AG04450 (cell line): Measurements from ENCODE around the gene PNPLA1. TPM values are rescaled to one million over a fixed set of nuclear protein-coding genes. Genes with fewer than 3 reads are reported as not detected.

Experiments used
- CTCF ChIA-PET: fragments of 300-600, 350-600 bp; formaldehyde crosslinking; extraction: SDS; loops from one replicate; lab custom pipeline; 2022; ENCODE audit warnings: antibody characterized with exemption, inconsistent platforms; lab: Charles Lee
- POLR2A ChIA-PET: fragments of 350-600 bp; formaldehyde crosslinking; extraction: SDS; loops from one replicate; lab custom pipeline; 2021; ENCODE audit warnings: antibody characterized with exemption, inconsistent platforms; lab: Yijun Ruan, JAX
- DNase-seq: peaks from one replicate; pipeline ENCODE4 v3.0.0-alpha.2; 2011; ENCODE audit warnings: low read depth, low spot score
- H3K27ac ChIP-seq: one replicate; pipeline ENCODE4 v1.5.1; 2012; ENCODE audit warnings: low read depth, low read length, control low read depth
- H3K27me3 ChIP-seq: one replicate; pipeline ENCODE4 v1.6.0; 2012; ENCODE audit warnings: low read length; ENCODE audit not compliant: control insufficient read depth, insufficient read depth
- H3K4me3 ChIP-seq: 2 replicates; pipeline ENCODE4 v1.5.1; 2011; ENCODE audit warnings: mild to moderate bottlenecking, low read depth, low read length, control low read depth
- H3K9me3 ChIP-seq: 2 replicates; pipeline ENCODE4 v1.5.1; 2012; ENCODE audit warnings: low read length; ENCODE audit not compliant: control insufficient read depth, insufficient read depth
- CTCF ChIP-seq: IDR thresholded peaks from 2 replicates; pipeline ENCODE4 v1.5.1; 2011; ENCODE audit warnings: low read depth, low read length, control low read depth, inconsistent platforms
- polyA plus RNA-seq: library from polyadenylated mRNA; depleted of rRNA; stranded (reverse); fragments of >200 nt; gene quantifications from 2 replicates; pipeline ENCODE4 v1.2.3, GENCODE V29; 2011

Gene PNPLA1
- polyA plus RNA-seq, 1 experiment = not detected

GRCh38 chr6:36224918-36225461 is 44.9 kb upstream of the PNPLA1 start:
- no peak overlapping the region for H3K27ac ChIP-seq
- CTCF ChIA-PET = no interaction called here
- DNase-seq = no peak
- TF ChIP-seq CTCF = no peak
- H3K9me3 ChIP-seq = no peaks in the 10 kb centered on the region; the same call in 1 of the 2 replicates
- no peak overlapping the region for H3K4me3 ChIP-seq
- POLR2A ChIA-PET = no interaction called here
- H3K27me3 ChIP-seq = no peaks in the 10 kb centered on the region

GRCh38 chr6:36226438-36227047 is 43.3 kb upstream of the PNPLA1 start:
- ChIA-PET POLR2A (no interaction called here), CTCF (interaction anchor here (1.2 kb wide), 1 partner anchor 114 kb away, joined by 3 read pairs; no protein-coding TSS in a partner anchor)
- no peak for TF ChIP-seq CTCF
- Histone ChIP-seq H3K27me3 (no peaks in the 10 kb centered on the region), H3K9me3 (no peaks in the 10 kb centered on the region; the same call in 1 of the 2 replicates), H3K4me3 (no peak overlapping the region), H3K27ac (no peak overlapping the region)
- DNase-seq = no peak

GRCh38 chr6:36227379-36228228 is 42.3 kb upstream of the PNPLA1 start:
- Histone ChIP-seq H3K27me3 (no peaks in the 10 kb centered on the region), H3K4me3 (no peak overlapping the region), H3K27ac (no peak overlapping the region), H3K9me3 (no peaks in the 10 kb centered on the region; the same call in 1 of the 2 replicates)
- ChIA-PET CTCF (interaction anchor here (1.2 kb wide), 1 partner anchor 113 kb away, joined by 3 read pairs; no protein-coding TSS in a partner anchor), POLR2A (no interaction called here)
- no peak for DNase-seq
- TF ChIP-seq CTCF = no peak

- ChIA-PET CTCF (interaction anchor here (1.1 kb wide), 1 partner anchor 73 kb away, joined by 3 read pairs; no protein-coding TSS in a partner anchor), POLR2A (no interaction called here)
- no peaks in the 10 kb centered on the region for H3K27me3 ChIP-seq
- H3K9me3 ChIP-seq = no peaks in the 10 kb centered on the region; the same call in 1 of the 2 replicates
- H3K27ac ChIP-seq = no peak overlapping the region
- no peak overlapping the region for H3K4me3 ChIP-seq
- no peak for TF ChIP-seq CTCF
- DNase-seq = no peak
Observed at GRCh38 chr6:36229223-36229622, 40.6 kb upstream of the PNPLA1 start.
